ENCODE data around the gene CROCC2.

The CROCC2 gene

DNA sequence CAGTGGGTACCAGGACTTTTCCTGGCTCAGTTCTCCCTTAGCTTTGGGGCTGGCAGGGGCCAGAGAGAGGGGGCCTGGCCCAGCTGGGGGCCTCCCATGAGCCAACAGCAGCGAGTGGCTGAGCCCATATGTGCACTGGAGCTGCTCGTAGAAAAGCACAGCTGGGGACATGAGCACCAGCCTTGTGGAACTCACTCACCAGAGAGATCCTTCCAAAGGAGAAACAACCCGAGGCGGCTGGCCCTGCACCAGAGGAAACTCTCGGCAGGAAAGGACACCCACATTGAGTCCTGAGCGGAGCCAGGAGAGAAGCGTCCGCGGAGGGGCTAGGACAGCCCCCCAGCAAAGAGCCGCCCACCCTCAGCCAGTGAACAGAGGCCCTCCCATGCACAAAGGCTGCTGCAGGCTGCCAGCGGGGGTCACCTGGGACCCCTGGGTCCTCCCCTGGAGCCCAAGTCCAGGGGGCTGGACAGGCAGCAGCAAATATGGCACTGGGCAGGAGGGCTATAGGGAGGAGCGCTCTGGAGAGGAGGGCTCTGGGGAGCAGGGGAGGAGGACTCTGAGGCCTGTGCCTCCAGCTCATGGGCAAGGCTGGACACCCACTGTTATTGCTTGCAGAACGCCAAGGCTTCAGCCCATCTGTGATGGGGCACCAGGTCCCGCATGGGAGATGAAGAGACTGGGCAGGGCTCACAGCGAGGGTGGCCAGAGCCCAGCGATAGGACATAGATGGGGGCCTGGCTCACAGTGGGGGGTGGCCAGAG is 50.2 kb downstream of the CROCC2 start:
- DNase-seq (ENCODE audit: low read depth), result no peak

DNA sequence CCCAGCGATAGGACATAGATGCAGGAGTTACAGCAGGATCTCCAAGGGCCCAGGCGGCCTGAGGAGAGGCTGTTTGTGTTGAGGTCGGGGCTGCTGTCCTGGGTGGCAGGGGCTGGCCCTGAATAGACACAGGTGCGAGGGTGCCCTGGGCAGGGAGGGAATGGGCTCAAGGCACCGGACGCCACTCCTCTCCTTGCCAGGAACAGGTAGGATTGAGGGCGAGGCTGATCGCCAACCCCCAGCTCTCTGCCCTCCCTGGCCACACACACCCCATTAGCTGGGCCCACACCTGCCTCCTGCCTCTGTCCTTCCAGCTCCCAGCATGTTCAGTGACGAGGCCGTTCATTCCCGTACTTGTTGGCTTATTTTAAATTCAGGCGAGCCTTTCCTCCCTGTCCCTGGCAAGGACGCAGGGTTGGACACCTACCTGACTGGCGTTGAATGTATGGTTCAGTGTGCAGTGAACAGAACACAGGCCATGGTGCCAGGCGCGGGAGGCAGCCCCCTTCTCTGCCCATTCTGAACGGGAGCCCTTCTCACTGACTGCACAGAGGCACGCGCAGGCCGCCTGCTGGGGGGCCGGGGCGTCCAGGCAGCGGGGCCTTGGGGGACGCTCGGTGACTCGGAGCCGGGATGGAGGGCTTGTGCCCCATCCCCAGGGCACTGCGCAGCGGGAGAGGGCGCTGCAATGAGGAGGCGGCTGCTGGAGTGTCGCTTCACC is 51.0 kb downstream of the CROCC2 start:
- DNase-seq (ENCODE audit: low read depth), result no peak

DNA sequence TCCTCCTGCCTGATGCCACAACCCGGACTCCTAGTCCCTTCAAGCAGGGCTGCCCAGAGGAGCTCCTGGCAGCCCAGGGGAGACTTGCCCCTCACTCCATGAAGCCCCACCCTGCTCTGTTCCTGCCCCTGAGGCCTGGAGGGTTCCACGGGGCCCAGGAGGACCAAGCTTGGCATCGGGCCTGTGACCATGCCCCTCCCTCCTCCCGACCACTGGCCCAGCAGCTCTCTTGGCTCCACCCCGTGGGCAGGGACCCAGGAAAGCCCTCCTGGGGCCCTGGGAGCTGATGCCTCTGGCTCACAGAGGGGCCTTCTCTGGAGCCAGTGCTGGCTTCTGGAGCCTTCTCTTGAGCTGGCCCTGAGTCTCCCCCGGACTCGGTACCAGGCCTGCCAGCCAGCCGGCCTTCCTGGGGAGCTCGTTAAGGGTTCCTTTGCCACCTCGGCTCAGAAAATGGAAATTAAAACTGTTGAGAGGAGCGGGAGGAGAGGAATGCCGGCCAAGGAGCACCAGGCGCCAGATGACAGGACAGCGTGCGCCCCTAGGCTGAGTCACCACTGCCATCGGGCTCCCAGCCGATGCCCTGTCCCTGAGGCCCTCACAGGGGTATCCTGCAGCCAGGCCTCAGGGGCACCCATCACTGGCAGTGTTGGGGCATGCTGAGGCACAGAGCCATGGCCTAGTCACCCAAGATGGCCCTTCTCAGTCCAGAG is 51.7 kb downstream of the CROCC2 start:
- DNase-seq (ENCODE audit: low read depth), result no peak

DNA sequence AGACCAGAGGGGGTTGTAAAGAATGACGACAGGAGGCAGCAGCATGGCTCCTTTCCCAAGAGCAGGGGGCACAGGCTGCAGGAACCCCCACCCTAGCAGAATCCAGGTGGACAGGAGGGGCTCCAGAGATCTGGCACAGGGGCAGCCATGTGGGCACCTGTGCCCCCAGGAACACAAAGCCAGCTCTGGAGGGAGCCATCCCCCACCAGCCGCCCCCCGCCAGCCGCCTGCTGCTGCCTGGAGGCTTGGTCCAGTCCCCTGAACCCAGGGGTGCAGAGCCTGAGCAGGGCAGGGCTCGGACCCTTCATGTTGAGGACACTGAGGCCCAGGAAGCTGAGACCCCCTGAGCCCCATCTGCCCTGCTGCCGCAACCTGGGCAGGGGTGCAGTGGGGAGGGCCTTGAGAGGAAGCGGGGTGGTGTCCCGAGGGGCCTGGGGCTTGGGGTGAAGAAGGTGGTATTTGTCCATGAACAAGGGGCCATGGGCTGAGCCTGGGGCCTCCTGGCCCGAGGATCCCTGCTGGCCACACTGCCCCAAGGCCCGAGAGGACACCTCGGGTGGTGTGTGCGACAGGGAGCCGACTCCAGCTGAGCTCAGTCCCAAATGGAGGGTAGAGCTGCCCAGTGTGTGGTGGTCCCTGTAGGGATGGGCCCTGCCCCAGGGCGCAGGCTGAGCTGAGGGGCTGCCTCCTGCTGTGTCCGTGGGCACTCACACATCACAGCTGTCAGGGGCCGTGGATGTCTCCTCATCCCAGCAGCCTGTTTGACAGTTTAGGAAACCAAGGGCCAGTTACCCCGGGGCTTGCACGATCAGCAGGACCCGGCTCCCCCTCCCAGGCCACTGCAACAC is 52.5 kb downstream of the CROCC2 start:
- DNase-seq (ENCODE audit: low read depth), result no peak

DNA sequence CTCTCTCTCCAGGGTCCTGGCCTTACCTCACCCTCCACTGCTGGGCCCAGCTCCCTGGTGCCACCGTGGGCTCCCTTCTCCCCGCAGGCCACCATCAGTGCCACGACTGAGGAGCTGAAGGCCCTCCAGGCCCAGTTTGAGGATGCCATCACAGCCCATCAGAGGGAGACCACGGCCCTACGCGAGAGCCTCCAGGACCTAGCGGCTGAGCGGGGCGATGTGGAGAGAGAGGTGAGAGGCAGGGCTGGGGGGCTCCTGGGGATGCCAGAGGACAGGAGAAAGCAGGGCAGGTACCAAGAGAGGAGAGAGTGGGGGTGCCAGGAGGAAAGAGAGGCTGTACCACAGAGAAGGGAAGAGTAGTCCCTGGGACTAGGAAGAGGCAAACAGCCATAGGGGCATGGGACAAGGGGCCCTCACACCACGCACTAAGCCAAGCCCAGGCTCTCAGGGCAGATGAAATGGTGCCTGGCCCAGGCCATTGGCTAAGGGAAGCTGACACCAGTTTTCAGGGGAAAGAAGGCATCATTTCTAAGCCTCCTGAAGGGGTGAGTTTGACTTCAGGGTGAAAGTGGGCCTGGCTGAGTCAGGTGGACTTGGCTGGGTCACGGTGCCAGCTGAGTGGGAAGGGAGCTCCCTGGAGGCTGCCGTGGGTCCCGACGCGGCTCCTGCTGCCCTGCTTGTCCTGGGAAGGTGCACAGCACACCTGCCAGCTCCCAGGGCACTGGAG is 53.2 kb downstream of the CROCC2 start:
- DNase-seq (ENCODE audit: low read depth), result no peak

DNA sequence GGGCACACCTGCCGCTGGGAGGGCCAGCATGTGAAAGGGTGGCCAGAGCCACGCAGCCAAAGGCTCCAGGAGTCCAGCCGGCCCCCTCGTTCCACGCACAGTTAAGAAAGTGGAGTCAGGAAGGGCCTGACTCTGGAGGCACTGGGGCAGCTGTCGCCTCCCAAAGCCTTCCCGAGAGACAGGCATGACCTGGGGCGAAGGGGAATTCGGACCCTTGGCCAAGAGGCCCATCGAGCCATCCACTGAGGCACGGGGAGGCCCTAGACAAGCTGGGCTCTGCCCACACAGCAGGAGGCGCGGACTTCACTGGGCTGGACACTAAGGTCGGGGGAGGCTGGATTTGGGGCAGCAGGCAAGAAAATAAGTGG is 53.8 kb downstream of the CROCC2 start:
- DNase-seq (ENCODE audit: low read depth), result no peak

DNA sequence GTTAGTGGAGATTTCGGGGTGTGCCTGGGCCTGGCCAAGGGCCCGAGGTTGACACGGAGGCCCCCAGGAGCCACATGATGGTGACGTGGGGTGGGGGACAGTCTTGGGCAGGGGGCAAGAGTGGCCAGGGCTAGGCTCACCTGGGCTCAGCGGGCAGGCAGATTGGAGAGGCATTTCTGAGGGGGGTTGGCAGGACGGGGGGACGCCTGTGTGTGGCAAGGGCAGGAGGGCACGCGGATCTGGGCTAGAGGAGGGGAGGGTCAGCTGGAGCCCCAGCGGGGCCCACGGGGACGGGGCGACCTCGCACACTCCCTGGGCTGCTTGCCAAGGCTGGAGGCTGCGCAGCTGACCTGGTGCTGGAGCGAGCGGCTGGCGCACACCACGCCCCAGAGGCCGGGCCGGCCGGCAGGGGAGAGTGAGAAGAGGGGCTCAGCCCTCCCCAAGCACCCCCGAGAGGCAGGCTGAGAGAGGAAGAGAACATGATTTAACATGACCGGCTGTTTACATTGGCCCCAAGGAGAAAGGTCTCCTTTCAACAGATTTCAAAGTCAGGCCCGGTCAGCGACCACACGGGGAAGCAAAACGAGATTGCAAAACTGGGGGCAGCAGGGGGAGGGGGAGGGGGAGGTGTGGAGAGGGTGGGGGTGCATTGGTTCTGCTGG is 54.3 kb downstream of the CROCC2 start:
- no peak for DNase-seq (ENCODE audit: low read depth)

DNA sequence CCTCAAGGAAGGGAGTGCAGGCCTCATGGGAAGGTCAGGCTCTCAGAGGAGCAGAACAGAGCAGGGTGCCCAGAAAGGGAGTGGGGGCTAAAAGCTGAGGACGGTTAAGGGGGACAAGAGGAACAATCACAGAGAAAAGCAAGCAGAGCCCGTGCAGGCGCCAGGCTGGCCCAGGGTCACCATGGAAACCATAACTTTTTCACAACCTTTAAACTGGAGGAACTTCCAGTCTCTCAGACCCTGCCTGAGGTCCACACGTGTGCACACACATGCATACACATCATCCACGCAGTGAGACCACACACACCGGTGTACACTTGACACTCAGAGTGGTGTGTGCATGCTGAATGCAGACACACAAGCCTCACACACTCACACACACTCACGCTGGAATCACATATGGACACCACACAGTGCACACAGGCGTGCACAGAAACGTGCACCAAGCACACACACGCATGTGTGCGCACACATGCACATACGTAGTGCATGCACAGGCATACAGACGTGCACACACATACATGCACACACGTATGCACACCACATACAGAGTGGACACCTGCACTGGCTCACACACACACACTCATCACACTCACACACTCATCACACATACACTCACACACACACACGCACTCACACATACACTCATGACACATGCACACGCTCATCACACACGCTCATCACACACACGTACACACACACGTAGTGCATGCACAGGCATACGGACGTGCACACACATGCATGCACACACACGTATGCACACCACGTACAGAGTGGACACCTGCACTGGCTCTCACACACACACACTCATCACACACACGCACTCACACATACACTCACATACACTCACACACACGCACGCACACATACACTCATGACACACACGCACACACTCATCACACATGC is 55.1 kb downstream of the CROCC2 start:
- no peak for DNase-seq (ENCODE audit: low read depth)

DNA sequence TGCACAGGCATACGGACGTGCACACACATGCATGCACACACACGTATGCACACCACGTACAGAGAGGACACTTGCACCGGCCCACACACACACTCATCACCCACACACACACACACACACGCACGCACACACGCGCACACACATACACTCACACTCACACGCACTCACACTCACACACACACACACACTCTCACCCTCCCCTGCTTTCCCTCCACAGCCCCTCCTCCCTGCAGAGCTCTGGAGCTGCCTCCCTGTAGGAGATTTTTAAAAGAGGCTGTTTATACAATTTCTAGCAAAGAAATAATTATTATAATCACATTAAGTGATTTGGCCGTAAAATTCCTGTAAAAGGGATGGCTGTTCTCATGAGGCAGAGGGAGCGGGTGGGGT is 55.8 kb downstream of the CROCC2 start:
- no peak for DNase-seq (ENCODE audit: low read depth)

DNA sequence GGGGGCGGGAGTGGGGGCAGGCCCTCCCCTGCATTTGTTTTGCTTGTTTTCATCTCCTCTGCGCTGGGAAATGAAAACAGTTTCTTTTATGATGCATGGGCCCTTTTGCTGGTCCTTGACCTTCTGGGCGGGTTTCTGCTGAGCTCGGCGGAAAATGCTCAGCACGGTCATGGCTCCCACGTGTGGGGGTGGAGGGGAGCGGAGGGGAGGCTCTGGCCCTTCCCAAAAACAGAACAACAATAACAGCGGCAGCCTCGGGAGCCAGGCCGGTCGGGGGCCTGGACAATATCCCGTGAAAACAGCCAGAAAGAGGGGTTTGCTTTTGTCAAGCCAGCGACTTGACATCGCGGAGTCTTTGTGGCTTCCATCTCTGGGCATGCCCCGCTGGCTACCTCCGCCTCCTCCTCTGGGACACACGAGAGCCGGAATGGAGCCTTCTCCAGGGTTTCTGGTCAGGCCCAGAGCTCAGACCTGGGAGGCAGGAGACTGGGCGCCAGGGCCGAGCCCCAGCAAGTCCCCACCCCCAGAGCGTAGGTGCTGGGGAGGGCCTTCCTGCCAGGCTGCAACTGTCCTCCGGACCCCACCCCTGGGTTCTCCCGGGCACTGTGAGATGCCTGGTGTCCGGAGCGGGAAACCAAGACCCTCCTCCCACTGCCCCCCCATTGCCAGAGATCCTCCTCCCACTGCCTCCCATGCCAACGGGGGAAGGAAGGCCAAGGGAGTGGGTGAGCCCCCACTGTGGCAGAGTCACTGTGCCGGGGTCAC is 56.3 kb downstream of the CROCC2 start:
- no peak for DNase-seq (ENCODE audit: low read depth)

DNA sequence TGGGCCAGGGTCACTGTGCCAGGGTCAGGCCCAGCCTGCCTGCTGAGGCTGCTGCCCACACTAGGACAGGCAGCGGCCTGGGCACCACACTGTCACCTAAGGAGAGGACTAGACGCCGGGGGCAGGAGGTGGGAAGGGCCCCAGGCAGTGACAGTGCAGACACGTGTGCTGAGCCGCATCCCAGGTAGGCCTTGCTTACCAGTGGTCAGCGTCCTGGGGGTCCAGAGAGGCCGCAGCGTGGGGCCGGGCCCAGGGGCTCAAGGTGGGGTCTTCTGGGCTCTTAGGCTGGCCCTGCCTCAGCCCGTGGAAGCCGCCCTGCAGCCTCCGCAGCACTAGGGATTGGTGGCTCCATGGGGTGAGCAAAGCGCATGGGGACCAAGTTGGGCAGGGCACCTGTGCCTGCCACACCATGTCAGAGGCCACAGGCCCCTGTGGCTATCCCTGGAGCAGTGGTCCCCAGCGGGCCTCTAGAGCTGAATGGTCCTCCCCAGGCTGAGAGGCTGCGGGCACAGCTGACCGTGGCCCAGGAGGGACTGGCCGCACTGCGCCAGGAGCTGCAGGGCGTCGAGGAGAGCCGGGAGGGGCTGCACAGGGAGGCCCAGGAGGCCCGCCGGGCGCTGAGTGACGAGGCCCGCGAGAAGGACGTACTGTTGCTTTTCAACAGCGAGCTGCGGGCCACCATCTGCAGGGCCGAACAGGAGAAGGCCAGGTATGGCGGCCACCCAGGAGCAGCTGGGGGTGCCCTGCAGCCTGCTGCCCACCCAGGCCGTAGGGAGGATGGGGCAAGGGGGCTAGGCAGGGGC is 57.1 kb downstream of the CROCC2 start:
- no peak for DNase-seq (ENCODE audit: low read depth)

DNA sequence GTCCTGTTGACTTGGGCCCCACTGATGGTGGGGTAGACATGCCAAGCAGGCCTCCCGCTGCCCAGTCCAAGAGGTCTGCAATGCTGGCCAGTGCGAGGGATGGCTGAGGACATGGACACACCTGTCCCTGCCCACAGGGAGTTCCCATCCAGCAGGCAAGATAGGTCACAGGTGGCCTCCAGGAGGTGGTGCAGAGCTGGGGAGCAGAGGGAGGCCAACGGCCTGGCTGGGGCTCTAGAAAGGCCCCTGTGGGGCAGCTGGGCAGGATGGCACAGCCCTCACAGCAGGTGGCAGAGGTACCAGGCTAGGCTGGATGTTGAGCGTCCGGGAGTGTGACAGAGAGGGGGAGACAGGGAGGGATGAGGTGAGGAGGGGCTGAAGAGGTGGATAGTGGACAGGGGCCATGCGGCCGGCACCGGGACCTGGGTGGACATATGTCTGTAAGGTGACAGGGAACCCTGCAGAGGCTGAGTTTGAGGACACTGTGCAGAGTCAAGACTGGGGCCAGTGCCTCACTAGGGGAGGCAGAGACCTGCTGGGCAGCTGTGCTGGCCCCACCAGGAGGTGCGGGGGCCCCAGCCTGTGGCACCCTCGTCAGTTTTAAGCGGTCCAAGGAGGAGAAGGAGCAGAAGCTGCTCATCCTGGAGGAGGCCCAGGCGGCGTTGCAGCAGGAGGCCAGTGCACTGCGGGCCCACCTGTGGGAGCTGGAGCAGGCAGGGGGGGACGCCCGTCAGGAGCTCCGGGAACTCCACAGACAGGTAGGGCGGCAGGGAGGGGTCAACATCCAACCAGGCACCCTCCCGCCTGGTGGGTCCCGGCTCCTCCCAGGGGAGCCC is 58.0 kb downstream of the CROCC2 start:
- no peak for DNase-seq (ENCODE audit: low read depth)

DNA sequence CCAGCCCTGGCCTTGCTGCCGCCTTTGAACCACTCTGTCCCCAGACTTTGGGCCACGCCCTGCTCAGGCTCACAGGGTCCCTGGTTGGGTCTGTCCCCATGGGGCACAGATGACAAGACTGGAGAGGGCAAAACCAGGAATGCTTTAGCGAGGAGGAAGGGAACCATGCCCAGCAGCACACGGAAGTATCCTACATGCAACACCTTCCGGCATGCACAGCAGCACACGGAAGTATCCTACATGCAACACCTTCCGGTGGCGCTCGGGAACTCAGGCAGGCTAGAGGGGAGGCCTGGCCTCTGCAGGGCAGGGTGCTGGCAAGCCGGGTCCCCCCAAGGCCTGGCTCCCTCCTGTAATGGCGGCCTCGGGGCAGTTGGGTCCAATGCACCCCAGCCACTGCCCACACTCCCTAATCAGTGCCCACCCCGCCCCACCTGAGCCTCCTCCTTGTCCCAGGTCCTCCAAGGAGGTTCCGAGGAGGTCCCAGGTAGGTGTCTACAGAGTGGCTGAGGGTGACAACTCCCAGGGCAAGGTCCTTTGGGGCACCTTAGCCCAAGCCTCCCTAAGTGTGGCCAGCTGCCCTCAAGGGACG is 58.7 kb downstream of the CROCC2 start:
- no peak for DNase-seq (ENCODE audit: low read depth)

DNA sequence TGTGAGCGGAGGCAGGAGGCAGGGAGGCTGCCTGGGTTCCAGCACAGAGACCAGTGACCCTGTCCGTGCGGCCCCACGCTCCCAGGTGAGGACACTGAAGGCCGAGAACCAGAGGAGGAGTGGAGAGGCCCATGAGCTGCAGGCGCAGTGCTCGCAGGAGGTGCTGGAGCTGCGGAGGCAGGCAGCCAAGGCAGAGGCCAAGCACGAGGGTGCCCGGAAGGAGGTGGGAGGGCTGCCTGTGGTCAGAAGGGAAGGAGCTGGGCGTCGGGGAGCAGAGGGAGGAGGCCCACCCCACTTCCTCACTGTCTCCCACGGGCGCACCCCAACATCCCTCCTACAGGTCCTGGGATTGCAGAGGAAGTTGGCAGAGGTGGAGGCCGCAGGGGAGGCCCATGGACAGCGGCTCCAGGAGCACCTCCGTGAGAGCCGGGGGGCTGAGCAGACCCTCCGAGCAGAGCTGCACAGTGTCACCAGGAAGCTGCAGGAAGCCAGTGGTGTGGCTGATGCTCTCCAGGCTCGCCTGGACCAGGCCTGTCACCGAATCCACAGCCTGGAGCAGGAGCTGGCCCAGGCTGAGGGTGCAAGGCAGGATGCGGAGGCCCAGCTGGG is 59.3 kb downstream of the CROCC2 start:
- DNase-seq (ENCODE audit: low read depth), result no peak

DNA sequence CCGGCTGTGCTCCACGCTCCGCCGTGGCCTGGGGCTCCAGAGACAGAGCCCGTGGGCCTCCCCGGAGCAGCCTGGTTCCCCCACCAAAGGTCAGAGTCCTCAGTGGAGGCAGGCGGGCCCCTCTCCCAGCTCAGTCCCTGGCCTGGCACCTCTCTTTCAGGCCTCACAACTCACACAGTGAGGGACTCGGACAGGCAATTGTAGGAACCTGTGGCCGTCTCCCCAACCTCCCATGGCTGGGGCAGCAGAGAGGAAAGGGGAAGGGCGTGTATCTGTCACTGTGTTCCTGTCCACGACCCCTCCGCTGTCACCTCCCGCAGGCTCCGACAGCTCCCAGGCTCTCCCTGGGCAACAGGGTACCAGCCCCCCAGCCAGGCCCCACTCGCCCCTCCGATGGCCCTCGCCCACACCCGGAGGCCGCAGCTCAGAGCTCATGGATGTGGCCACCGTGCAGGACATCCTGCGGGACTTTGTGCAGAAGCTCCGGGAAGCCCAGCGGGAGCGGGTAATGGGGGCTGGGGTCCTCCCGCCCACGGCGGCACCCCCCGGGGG is 59.8 kb downstream of the CROCC2 start:
- no peak for DNase-seq (ENCODE audit: low read depth)

DNA sequence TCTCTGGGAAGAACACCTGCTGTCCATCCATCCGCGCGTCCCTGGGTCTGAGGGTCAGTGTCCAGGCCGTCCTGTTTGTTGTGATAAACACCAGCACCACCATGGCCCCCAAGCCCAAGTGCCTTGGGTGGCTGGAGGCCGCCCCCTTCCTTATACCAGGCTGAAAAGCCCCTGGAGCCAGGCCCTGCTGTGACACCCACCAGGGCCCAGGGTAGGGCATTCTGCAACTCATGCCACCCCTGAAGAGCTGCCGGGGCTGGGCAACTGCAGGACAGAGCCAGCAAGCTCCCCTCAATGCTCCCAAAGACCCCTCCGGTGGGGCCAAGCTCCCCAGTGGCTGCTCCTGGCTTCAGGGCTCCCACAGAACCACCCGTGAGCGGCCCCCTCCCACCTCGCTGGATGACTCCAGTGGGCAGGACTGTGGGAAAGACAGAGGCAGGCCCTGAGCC is 60.3 kb downstream of the CROCC2 start:
- no peak for DNase-seq (ENCODE audit: low read depth)

Measured in non-pigmented ciliary epithelial cell (primary cell).